Heart left ventricle (tissue), 16 donors: ENCODE results near the gene SYNPO2. TPM values are rescaled to one million over a fixed set of nuclear protein-coding genes. Genes with fewer than 3 reads are reported as not detected.
"Not testable (repeated sequence)": the region's sequence is repeated elsewhere in the genome, so short reads cannot be mapped to it uniquely, and the experiment has no call there.

Experiments used
- ATAC-seq, 4 donors: fragments of 200-7000 bp; cut with Tn5 transposase; one replicate each; pipeline ENCODE4 v1.9.1; 2020 to 2022; ENCODE audit warnings: moderate library complexity in 4 of 4, mild to moderate bottlenecking in 3 of 4, moderate number of reproducible peaks in 1 of 4
- DNase-seq, 5 donors: peaks; one replicate each; pipeline ENCODE4 v3.0.0-alpha.2; 2020
- H3K27ac ChIP-seq, 12 donors: fragments of 200-600 bp; sonication (generic) in 4 of 12; one replicate each; pipeline versions ENCODE4 v1.5.0 to v1.8.0; 2016 to 2022; ENCODE audit warnings: mild to moderate bottlenecking in 2 of 12
- H3K27me3 ChIP-seq, 9 donors: fragments of 200-600 bp; sonication (generic) in 2 of 9; one replicate each; pipeline versions ENCODE4 v1.5.1 to v1.8.0; 2016 to 2022; ENCODE audit warnings: mild to moderate bottlenecking in 3 of 9
- H3K36me3 ChIP-seq, 9 donors: fragments of 200-600 bp; sonication (generic) in 2 of 9; one replicate each; pipeline versions ENCODE4 v1.5.0 to v1.8.0; 2018 to 2022; ENCODE audit warnings: mild to moderate bottlenecking in 2 of 9
- H3K4me1 ChIP-seq, 12 donors: fragments of 200-600 bp; sonication (generic) in 4 of 12; one replicate each; pipeline versions ENCODE4 v1.5.0 to v1.8.0; 2016 to 2022; ENCODE audit warnings: mild to moderate bottlenecking in 3 of 12
- H3K4me3 ChIP-seq, 12 donors: fragments of 200-600 bp; sonication (generic) in 4 of 12; one replicate each; pipeline versions ENCODE4 v1.5.0 to v1.8.0; 2017 to 2022; ENCODE audit warnings: mild to moderate bottlenecking in 9 of 12, moderate library complexity in 4 of 12
- H3K9me3 ChIP-seq, 12 donors: fragments of 200-600 bp; sonication (generic) in 4 of 12; one replicate each; pipeline versions ENCODE4 v1.5.0 to v1.8.0; 2016 to 2022; ENCODE audit warnings: mild to moderate bottlenecking in 1 of 12
- POLR2A ChIP-seq, 2 donors: fragments of 450-650 bp; IDR thresholded peaks; one replicate each; pipeline ENCODE4 v1.6.1; 2017; ENCODE audit warnings: antibody characterized with exemption in 2 of 2, mild to moderate bottlenecking in 2 of 2, moderate library complexity in 2 of 2
- WGBS, 4 donors: extraction: QIAGEN DNeasy Blood & Tissue Kit in 2 of 4; methylation state at CpG; one replicate each; pipeline versions ENCODE4 v1.1.5 to v1.1.7; 2013 to 2018; 5-methylcytosine and 5-hydroxymethylcytosine counted together
- intact Hi-C, 10 donors: fragments of 100-400 bp; cut with DNase I; formaldehyde crosslinking; loops; one replicate each; pipeline versions ENCODE4 v1.11.1 to v1.14.2; 2022
- polyA plus RNA-seq, 2 donors: library from polyadenylated mRNA; stranded (reverse); fragments of 200-250 nt; gene quantifications; one replicate each; pipeline ENCODE4 v1.2.3, GENCODE V29; 2013
- total RNA-seq, 9 donors: library from RNA; depleted of rRNA in 2 of 9; stranded (reverse); fragments of >200 nt in 2 of 9; fragmentation: NEBNext Ultra II Directional in 3 of 9; extraction: Animal tissue kit (Norgen Biotek cat#: 25700) in 3 of 9; gene quantifications; one replicate each; pipeline versions ENCODE4 v1.1.0 to v1.2.4, GENCODE V29; 2016 to 2023
- TF ChIP-seq, protein P1 (sequence below), 12 donors: fragments of 200-600 bp; sonication (generic) in 4 of 12; IDR thresholded peaks; one replicate each; pipeline versions ENCODE4 v1.5.0 to v1.8.0; 2018 to 2022; ENCODE audit warnings: antibody characterized with exemption in 12 of 12, mild to moderate bottlenecking in 5 of 12
- donor health status: ischemic (EF 13 %, LVEDD 7.1; RV severe dilation, severe dysfunction).
- donor health status: healthy with polysubstance abuse.
- donor health status: DM: no; HTN: yes; CAD: no.
- donor health status: DM: no; HTN: no; CAD: no.
- donor health status: ischemic (EF 25% LVEDD 6.9; RV normal size, moderate dysfunction).
- donor health status: ischemic (EF 25% LVEDD 5.7; RV mildly dilated, moderate dysfunction).
- donor health status: healthy.
- donor health status: DM: yes; HTN: yes; CAD: no.
- donor health status: ischemic (EF 35%, LVEDD 5.7; RV mildly dilated, moderate dysfunction).
- donor health status: nonischemic (EF 11% LVEDD 7.7; RV severe dilation, severe dysfunction).
- donor health status: DM: yes; HTN: yes; CAD: no.
- donor health status: PGD.
- donor health status: ischemic (EF 29% LVEDD 5.4; RV normal size, mild dysfunction).
- donor health status: nonischemic (EF 23%, LVEDD 6.1; RV moderate dilation, normal function).

SYNPO2 gene
- total and polyA plus RNA-seq, 11 donors, result 31.2 to 290 (median 231) TPM

- Histone ChIP-seq H3K4me3 (peak overlapping the region in 2 of 12 donors; percentile 1 to 9), H3K4me1 (peaks cover 0 to 65% (median 25%) of the 10 kb centered on the region in 12 donors), H3K9me3 (no peaks in the 10 kb centered on the region), H3K27ac (peak overlapping the region; percentile 56 to 93 (median 79)), H3K27me3 (no peaks in the 10 kb centered on the region), H3K36me3 (no peaks in the 10 kb centered on the region)
- peak in 4 of 5 donors; percentile 50 to 58 (median 52) for DNase-seq
- 36 to 43% (median 40%) methylated on average over 4 of the region's 4 CpGs for WGBS, 4 donors
- ATAC-seq, result peak; percentile 72 to 85 (median 76)
- intact Hi-C loops, result no loop called here
- TF ChIP-seq POLR2A (IDR thresholded peaks at IDR 0.05), result peak in 1 of 2 donors; percentile 29
- TF ChIP-seq, protein P1, sequence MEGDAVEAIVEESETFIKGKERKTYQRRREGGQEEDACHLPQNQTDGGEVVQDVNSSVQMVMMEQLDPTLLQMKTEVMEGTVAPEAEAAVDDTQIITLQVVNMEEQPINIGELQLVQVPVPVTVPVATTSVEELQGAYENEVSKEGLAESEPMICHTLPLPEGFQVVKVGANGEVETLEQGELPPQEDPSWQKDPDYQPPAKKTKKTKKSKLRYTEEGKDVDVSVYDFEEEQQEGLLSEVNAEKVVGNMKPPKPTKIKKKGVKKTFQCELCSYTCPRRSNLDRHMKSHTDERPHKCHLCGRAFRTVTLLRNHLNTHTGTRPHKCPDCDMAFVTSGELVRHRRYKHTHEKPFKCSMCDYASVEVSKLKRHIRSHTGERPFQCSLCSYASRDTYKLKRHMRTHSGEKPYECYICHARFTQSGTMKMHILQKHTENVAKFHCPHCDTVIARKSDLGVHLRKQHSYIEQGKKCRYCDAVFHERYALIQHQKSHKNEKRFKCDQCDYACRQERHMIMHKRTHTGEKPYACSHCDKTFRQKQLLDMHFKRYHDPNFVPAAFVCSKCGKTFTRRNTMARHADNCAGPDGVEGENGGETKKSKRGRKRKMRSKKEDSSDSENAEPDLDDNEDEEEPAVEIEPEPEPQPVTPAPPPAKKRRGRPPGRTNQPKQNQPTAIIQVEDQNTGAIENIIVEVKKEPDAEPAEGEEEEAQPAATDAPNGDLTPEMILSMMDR (IDR thresholded peaks at IDR 0.05), result no peak
Observed at GRCh38 chr4:119000400-119000799, 111.7 kb downstream of the SYNPO2 start.

DNA sequence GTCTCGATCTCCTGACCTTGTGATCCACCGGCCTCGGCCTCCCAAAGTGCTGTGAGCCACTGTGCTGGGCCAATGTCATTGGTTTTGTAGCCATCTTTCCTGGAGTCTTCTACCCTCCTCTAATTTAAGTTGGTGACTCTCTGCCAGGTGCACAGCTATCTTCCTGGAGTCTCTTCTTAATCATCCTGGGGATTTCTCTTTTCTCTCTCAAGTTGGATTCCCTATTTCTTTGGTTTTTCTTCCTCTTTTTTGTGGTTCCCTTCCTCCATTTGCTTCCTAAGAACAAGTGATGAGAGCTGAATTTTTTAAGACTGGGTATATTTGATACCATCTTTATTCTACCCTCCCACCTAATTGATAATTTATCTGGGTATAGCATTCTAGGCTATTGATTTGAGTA, 113.8 kb downstream of the SYNPO2 start:
- Histone ChIP-seq H3K4me1 (peaks cover 0 to 61% (median 25%) of the 10 kb centered on the region in 12 donors), H3K9me3 (no peaks in the 10 kb centered on the region), H3K36me3 (no peaks in the 10 kb centered on the region), H3K4me3 (no peak overlapping the region), H3K27ac (peak overlapping the region in 9 of 12 donors; percentile 53 to 93 (median 79)), H3K27me3 (no peaks in the 10 kb centered on the region)
- intact Hi-C loops, result no loop called here
- WGBS, 4 donors, result 62 to 78% (median 64%) methylated on average over 3 of the region's 3 CpGs
- DNase-seq (no peak), ATAC-seq (no peak)
- TF ChIP-seq, protein P1 (IDR thresholded peaks at IDR 0.05), result no peak
- no peak for TF ChIP-seq POLR2A (IDR thresholded peaks at IDR 0.05)

DNA sequence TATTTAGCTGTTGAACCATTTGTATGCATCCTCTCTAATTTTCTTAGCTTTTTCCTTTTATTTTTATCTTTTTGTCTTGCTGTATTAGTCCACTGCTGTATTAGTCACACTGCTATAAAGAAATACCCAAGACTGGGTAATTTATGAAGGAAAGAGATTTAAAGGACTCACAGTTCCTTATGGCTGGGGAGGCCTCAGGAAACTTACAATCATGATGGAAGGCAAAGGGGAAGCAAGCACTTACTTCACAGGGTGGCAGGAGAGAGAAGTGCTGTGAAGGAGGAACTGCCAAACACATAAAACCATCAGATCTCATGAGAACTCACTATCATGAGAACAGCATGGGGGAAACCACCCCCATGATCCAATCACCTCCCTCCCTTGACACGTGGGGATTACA, 114.3 kb downstream of the SYNPO2 start:
- intact Hi-C loops, ATAC-seq, H3K9me3 ChIP-seq, H3K36me3 ChIP-seq, H3K27me3 ChIP-seq, H3K4me3 ChIP-seq, DNase-seq: not testable (repeated sequence)
- peak overlapping the region in 10 of 12 donors; percentile 31 to 93 (median 78) for H3K27ac ChIP-seq
- WGBS, 4 donors, result 0 to 32% (median 5%) methylated on average over 1 of the region's 1 CpG
- peaks cover 0 to 57% (median 29%) of the 10 kb centered on the region in 12 donors for H3K4me1 ChIP-seq

- H3K4me1 ChIP-seq, result peaks cover 0 to 51% (median 28%) of the 10 kb centered on the region in 12 donors
- no peaks in the 10 kb centered on the region for H3K36me3 ChIP-seq
- ATAC-seq, result peak in 3 of 4 donors; percentile 39 to 63 (median 41)
- WGBS, 4 donors, result 40 to 50% (median 49%) methylated on average over 2 of the region's 2 CpGs
- H3K27ac ChIP-seq, result peak overlapping the region in 8 of 12 donors; percentile 9 to 77 (median 50)
- no peak for TF ChIP-seq POLR2A (IDR thresholded peaks at IDR 0.05)
- TF ChIP-seq, protein P1 (IDR thresholded peaks at IDR 0.05), result no peak
- H3K27me3 ChIP-seq, result no peaks in the 10 kb centered on the region
- H3K9me3 ChIP-seq, result no peaks in the 10 kb centered on the region
- no peak overlapping the region for H3K4me3 ChIP-seq
- intact Hi-C loops, result no loop called here
- DNase-seq, result no peak
Observed at GRCh38 chr4:119005928-119006460, 117.3 kb downstream of the SYNPO2 start.
